SH-SY5Y (cell line): Measurements from ENCODE around the gene COLEC12.

Experiments
- GATA2 ChIP-seq: IDR thresholded peaks from 2 replicates; pipeline ENCODE4 v1.6.1; 2011; ENCODE audit warnings: mild to moderate bottlenecking, low read depth, low read length
- GATA3 ChIP-seq: IDR thresholded peaks from 2 replicates; pipeline ENCODE4 v1.6.1; 2011; ENCODE audit warnings: low read depth, mild to moderate bottlenecking, low read length, moderate library complexity

COLEC12 gene

DNA sequence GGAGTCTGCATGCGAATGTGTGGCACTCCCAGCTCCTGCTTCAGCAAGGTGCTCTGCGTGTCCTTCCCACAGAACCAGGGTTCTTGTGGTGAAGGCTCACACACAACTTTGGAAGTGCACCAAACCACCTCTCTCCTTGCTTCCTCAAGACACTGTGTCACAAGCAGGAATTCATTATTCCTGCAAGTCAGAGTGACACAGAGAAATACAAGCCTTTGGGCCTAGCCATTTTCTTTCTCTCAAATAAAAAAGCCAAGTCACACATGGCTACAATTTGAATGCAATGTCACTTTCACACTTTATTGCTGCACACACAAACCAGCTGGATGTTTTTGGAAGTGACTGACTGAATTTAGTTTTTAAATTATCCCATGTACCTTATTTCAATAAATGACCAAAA is 202.6 kb downstream of the COLEC12 start:
- TF ChIP-seq GATA3, result no peak
- no peak for TF ChIP-seq GATA2

DNA sequence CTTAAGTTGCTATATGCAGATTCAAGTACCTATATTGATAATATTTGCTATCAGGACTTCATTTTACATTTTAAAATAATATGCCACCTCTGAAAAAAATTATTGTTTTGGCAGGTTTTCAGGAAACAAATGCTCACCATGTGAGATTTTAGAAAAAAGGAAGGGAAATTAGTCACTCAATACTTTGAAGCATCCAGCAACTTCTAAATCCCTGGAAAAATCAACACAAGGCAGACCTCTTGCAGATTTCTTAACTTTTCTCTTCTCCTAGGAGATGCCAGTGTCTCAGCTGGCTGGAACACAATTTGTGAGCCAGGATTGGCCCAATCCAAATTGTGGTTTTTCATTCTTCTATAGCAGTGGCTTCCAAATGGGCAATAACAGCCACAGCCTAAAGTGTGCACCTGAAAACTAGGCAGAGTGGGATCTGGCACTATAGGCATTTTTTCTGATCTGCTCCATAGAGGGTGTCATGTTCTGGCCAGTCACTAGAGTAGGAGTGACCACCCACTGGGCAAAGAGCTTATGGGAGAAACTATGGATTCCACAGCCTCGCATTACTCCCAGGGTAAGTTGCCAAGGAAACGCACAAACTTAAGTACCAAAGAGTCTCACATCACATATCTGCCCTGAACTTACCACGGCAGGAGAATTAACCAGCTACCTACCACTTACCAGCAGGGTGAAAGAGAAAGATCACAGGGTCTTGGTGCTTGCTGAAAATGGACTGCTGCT is 204.6 kb downstream of the COLEC12 start:
- TF ChIP-seq GATA2, result no peak
- no peak for TF ChIP-seq GATA3

DNA sequence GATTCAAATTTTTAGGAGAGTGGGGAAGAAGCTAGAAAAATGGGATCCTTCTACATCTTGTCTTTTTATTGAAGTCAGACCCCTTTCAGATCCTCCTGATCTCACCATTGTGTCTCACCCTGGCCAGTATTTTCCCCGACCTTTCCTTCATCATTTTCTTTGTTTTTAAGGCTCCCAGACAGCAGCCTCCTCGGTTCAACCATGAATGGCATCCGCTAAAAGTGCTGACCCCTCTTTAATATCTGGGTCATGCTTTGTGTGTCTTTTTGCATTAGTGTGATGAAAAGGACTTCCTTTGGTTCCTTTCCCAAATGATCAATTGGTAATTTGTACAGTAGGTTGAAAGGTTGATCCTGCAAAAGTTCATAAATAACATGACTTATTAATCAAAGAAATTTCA is 205.9 kb downstream of the COLEC12 start:
- no peak for TF ChIP-seq GATA2
- TF ChIP-seq GATA3, result no peak

DNA sequence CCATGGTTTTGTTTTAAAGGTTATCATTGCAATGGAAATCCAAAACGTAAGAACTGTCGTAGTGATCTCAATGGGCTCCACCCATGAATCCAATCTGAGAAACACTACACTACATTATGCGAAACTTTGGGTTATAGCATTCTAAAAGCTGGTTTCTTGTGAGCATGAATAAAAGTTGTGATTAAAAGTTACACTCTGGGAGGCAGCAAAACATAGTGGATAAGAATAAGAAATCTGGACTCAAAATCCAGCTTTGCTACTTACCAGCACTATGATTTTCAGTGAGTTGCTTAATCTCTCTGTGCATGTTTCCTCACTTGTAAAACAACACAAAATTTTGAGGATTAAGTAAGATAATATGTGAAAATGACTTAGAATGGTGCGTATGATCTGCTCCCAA is 207.0 kb downstream of the COLEC12 start:
- TF ChIP-seq GATA3 (no peak), GATA2 (no peak)

DNA sequence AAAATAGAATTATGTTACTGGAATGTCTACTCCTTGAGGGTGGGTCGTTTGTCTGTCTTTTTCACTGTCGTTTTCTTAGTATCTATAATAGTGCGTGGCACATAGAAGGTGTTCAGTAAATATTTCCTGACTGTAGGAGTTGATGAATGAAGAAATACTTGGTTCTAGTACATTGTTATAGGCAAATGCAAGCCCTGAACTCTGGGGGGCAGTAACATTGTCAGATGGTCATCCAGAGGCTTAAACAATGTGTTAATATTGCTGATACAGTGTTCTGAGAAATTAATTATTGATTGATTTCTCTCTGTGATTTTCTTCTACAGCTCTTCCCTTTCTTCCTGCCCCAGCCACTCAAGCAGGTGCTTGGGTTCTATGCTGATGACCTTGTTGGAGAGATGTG is 208.2 kb downstream of the COLEC12 start:
- TF ChIP-seq GATA2 (no peak), GATA3 (no peak)

DNA sequence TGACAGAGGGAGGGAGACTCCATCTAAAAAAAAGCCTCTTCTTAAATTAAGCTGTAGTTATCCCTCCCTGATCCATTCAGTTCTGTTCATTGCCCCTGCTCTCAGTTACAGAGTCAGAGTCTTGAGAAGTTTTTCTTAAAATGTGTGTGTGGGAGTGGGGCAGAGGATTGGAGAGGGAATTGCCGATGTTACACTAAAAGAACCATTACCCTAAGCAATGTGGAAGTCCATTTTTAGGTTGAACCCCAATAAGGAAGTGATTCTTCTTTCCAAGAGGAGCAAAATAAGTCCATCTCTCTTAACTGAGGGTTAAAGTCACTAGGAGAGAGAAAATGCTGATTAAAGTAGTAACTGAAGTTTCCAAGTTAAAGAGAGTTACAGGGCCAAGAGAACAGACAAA is 211.5 kb downstream of the COLEC12 start:
- TF ChIP-seq GATA2, result no peak

DNA sequence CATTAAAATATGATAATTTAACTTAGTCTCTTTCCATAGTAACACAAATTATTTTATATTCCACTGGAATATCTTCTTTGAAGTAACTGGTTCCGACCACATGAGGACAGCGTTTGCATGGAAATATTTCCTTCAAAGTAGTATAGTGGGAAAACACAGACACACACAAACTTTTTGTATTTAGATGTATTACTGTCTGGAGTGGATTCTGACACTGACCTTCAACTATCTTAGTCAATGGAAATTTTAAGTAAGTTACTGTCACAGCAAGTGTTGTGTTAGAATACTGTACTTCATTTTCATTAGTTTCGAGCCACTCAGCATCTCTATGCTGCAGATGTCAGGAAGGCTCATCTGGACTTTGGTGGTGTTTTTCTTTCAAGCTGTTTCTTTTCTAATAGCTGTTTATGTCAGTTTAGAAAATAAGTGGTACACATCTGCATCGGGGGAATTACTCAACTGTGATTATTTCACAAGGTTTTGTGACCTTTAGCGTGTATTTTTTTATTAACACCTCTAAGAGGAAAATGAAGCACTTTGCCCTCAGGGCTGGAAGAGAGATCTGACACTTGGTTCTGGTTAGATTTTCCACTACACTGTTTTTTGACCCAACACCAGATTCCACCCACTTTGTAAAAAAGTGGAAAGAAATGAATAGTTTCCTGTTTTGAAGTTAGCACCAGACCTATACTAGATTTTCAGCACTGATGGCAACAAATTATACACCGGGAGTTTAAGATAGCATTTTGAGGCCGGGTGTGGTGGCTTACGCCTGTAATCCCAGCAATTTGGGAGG is 213.8 kb downstream of the COLEC12 start:
- no peak for TF ChIP-seq GATA3
- TF ChIP-seq GATA2, result no peak

DNA sequence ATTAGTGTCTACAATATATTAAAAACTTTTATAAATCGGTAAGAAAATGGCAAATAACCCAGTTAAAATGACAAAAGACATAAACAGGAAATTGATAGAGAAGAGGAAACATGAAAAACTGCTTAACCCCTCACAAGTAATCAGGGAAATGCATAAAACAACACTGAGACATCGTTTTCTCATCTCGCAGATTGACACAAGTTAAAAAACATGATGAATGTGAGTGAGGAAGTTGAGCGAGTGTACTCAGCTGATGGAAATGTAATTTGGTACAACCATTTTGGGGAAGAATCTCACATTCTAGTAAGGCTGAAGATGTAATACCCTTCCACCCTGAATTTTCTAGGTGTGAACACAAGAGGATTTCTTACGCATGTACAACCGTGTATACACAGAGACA is 214.7 kb downstream of the COLEC12 start:
- TF ChIP-seq GATA2 (no peak), GATA3 (no peak)

DNA sequence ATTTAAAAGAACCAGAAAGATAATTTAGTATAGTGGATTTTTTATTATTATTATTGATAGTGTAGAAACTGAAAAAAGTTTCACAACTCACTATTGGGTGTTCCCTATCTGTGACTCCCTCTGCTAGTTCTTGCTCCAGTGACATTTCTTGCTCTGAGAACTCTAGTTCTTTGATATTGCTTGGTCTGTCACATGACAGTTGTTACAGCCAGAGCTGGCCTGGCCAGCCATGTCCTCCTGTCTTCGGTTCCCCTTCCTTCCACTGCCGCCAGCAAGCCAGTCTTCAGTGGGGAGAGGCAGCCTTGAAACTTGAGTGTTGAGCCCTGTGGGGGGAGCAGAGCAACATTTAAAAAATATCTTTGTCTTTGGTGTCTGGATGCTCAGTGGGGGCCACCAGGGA is 225.0 kb downstream of the COLEC12 start:
- TF ChIP-seq GATA3, result no peak
- TF ChIP-seq GATA2, result no peak

DNA sequence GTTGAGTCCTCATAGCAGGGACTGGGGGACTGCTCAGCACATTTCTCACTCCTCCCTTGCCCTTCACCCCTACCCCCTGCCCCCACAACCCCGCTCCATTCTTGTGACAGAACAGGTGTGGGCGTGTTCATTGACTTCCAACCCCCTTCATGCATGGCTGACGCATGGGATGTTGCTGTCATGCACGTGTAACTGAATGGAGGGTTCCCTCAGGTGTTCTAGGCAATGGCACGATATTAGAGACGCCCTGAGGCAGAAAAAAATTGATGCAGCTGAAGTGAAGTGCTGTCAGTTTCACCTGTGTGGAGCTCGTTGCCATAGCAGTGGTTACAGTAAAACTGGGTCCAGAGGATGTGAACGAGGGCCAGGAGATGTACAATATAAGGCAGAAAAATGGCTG is 226.2 kb downstream of the COLEC12 start:
- no peak for TF ChIP-seq GATA3
- TF ChIP-seq GATA2, result no peak

DNA sequence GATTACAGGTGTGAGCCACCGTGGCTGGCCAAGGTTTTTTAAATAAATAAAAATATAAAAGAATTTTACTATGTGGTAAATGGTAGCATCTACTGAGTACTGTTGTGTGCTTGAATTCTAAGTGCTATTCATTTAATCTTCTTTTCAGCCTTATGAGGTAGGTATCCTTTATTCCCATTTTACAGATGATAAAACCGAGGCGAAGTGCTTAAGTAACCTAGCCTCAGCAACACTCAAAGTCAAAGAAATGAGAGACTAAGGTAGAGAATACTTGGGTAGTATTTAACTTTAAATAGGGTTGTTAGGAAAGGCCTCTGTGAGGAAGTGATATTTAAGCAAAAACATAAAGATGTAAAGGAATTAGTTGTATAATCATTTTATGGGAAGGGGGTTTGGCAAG is 227.0 kb downstream of the COLEC12 start:
- no peak for TF ChIP-seq GATA3
- no peak for TF ChIP-seq GATA2

DNA sequence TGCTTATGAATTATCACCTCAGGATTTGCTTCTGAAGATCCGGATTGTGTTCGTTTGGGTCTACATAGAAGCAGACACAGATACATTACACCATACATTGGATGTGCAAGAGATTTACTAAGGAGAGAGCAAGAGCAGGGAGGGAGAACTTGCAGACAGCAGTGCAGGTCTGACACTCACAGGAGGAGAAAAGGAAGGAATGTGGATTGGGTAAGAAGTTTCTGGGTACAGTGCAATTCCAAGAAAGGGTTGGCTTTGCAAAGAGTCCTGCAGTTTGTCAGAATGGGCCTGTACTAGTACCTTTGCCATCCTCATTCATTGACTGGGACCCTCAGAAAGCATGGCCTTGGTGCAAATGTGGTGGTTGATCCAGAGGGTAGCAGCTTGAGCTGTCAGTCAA is 227.9 kb downstream of the COLEC12 start:
- TF ChIP-seq GATA3, result no peak
- TF ChIP-seq GATA2, result no peak

DNA sequence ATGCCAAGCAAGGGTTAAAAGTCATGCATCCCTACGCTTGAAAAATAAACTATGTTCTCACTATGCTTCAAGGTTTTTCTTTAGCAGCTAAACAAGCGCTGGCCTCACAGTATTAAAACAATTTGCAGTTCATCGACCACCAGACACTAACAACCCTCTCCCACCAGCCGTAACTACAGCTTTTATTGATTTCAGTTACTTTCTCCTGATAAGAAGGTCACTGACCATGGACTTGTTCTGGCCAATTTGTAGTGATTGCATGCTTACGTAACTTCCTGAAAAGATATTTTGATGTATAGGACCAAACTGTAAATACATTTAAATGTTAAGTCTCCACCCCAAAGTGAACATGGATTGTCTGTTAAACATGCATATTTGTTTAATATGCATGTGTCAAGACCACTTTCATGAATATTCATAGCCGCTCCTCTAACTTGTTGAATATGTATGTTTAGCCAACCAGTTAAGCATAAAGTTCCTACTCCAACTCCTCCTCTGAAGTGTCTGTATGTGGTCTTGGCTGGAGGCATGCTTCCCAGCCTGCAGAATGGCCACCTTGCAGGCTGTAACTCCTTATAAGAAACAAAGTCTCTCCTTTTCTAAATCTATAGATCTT is 230.9 kb downstream of the COLEC12 start:
- TF ChIP-seq GATA2 (no peak), GATA3 (no peak)

DNA sequence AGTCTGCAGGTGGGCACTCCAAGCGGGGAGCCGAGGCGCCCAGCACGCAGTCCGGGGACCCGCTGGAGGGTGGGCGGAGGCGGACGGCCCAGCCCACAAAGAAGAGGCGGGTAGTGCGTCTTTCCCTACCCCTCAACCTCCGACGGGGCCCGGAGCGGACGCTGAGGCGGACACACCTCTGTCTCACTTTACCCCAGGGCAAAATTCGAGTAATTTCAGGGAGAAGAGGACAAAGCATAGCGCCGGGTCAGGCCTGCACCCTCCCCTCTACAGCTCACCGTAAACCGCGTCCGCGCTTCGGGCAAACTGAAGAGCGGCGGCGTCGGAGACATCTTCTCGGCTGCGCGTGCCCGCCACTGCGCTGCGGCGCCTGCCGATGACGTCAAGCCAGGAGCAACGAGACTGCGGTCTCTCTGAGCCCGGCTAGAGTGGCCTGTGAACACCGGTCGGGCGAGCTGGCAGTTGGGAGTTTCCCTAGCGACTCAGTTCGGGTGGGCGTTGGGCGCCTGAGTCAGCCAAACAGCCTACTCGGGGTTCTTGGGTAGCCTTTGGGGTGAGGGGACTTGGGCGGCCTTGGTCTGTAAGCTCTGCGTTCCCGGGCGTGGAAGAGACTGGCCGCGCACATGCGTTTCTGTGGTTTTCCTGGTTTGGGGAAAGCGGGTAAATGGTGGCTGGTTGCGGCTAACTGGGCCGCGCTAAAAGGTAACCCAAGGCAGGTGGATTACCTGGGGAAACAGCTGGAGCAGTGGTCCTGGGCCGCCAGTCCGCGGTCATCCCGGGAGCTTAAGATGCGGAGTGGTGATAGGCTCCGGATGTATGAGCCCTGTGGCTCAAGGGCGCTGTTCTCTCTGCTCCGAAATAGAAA is 232.6 kb downstream of the COLEC12 start, which contains the start of gene THOC1:
TSS of gene THOC1 (minus strand) at position 360 of the 865 bp plus-strand sequence. CDS start at position 332, 28 bp downstream.
- TF ChIP-seq GATA2 (peak; percentile 64), GATA3 (no peak)

DNA sequence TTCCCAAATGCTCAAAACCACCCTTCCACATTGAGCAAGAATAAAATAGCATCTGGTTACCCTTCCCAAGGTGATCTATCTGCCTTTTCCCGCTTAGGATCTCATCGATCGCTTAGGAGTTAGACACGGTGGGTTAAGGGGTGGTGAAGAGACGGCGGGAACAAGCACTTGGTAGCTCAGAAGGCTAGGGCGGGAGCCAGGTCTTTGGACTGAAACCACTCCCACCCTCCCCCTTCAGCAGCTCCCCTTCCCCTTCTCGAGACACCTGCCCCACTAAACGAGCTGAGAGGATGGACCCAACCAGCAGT is 233.2 kb downstream of the COLEC12 start:
- no peak for TF ChIP-seq GATA3
